Natural killer cell (primary cell): ENCODE results near the gene CGAS. TPM values are rescaled to one million over a fixed set of nuclear protein-coding genes. Genes with fewer than 3 reads are reported as not detected.

ENCODE experiments used
- ATAC-seq, 3 donors: fragments of 150-1000 bp in 2 of 3; fragments of 200-7000 bp in 1 of 3; cut with Tn5 transposase; 1 replicate in 1 of 3; 2 replicates in 2 of 3; pipeline ENCODE4 v1.10.0; 2021; ENCODE audit warnings: mild to moderate bottlenecking in 2 of 3, moderate library complexity in 2 of 3
- DNase-seq, 2 donors: peaks; one replicate each; pipeline versions ENCODE4 v3.0.0 to v3.0.0-alpha.2; 2013 to 2021; ENCODE audit warnings: mixed read lengths in 1 of 2
- H3K27ac ChIP-seq: one replicate; pipeline ENCODE4 v1.5.1; 2013; ENCODE audit warnings: mild to moderate bottlenecking, low read length
- H3K27me3 ChIP-seq: one replicate; pipeline ENCODE4 v1.6.1; 2013; ENCODE audit warnings: low read length; ENCODE audit not compliant: control insufficient read depth, insufficient read depth
- H3K36me3 ChIP-seq: one replicate; pipeline ENCODE4 v1.6.1; 2013; ENCODE audit warnings: low read length; ENCODE audit not compliant: control insufficient read depth, insufficient read depth
- H3K4me1 ChIP-seq: one replicate; pipeline ENCODE4 v1.6.1; 2013; ENCODE audit warnings: low read length; ENCODE audit not compliant: control insufficient read depth, insufficient read depth
- H3K4me3 ChIP-seq: one replicate; pipeline ENCODE4 v1.5.1; 2013; ENCODE audit warnings: low read length
- H3K9me3 ChIP-seq: one replicate; pipeline ENCODE4 v1.6.1; 2013; ENCODE audit warnings: low read length; ENCODE audit not compliant: control insufficient read depth, insufficient read depth
- H3K27ac Mint-ChIP-seq, 2 donors: one replicate each; pipeline ENCODE4 v1.8.0; 2022; ENCODE audit warnings: mild to moderate bottlenecking in 2 of 2, mixed read lengths in 2 of 2, moderate library complexity in 1 of 2
- H3K27me3 Mint-ChIP-seq, 2 donors: one replicate each; pipeline ENCODE4 v1.8.0; 2022; ENCODE audit warnings: low read depth in 2 of 2, mixed read lengths in 2 of 2
- H3K36me3 Mint-ChIP-seq: one replicate; pipeline ENCODE4 v1.8.0; 2022; ENCODE audit warnings: mixed read lengths
- H3K4me1 Mint-ChIP-seq, 2 donors: one replicate each; pipeline ENCODE4 v1.8.0; 2022; ENCODE audit warnings: mixed read lengths in 2 of 2
- H3K4me3 Mint-ChIP-seq: one replicate; pipeline ENCODE4 v1.8.0; 2022; ENCODE audit warnings: mild to moderate bottlenecking, moderate library complexity, mixed read lengths
- H3K9me3 Mint-ChIP-seq, 2 donors: one replicate each; pipeline ENCODE4 v1.8.0; 2022; ENCODE audit warnings: mixed read lengths in 2 of 2
- CTCF ChIP-seq: fragments of 200-600 bp; IDR thresholded peaks from one replicate; pipeline ENCODE4 v1.8.0; 2022; ENCODE audit warnings: antibody characterized with exemption
- WGBS: methylation state at CpG from one replicate; pipeline ENCODE4 v1.1.7; 2013; ENCODE audit warnings: missing lambda C conversion rate; ENCODE audit not compliant: insufficient coverage; 5-methylcytosine and 5-hydroxymethylcytosine counted together
- intact Hi-C: fragments of 100-400 bp; cut with micrococcal nuclease; formaldehyde crosslinking; loops from one replicate; pipeline ENCODE4 v1.14.2; 2022
- total RNA-seq, 4 donors: library from RNA; stranded (reverse); fragments of 120-200 nt in 1 of 4; gene quantifications; one replicate each; pipeline versions ENCODE4 v1.2.3 to v1.2.4, GENCODE V29; 2013 to 2022

Gene CGAS
- total RNA-seq: 10 to 100 TPM; 15.5 to 17.8 (median 16.6) TPM
- 15.6 TPM for total RNA-seq (2013)

GRCh38 chr6:73452107-73452461 lies at the start of gene CGAS:
Gene CGAS, minus strand, starts transcription at chr6:73452297. Its CDS starts 116 bp downstream, at chr6:73452181.
- DNase-seq (peak; percentile 64 to 90), ATAC-seq (peak; percentile 87 to 91 (median 90))
- Mint-ChIP-seq H3K27me3 (no peaks in the 10 kb centered on the region), H3K27ac (peak within 1 kb of the TSS; percentile 11 to 83), H3K4me1 (peaks cover 21 to 27% of the 10 kb centered on the region in 2 donors), H3K36me3 (no peaks in the 10 kb centered on the region), H3K9me3 (no peaks in the 10 kb centered on the region), H3K4me3 (peak within 1 kb of the TSS; percentile 91)
- intact Hi-C loops: loop anchor here (2.0 kb wide), 1 partner anchor 63 kb away; no protein-coding TSS in a partner anchor
- Histone ChIP-seq H3K4me3 (peak within 1 kb of the TSS; percentile 63), H3K27ac (peak within 1 kb of the TSS; percentile 68), H3K36me3 (no peaks in the 10 kb centered on the region), H3K4me1 (peaks cover 30% of the 10 kb centered on the region), H3K27me3 (no peaks in the 10 kb centered on the region), H3K9me3 (no peaks in the 10 kb centered on the region)
- TF ChIP-seq CTCF: no peak
- under 1% methylated on average over 23 of the region's 23 CpGs for WGBS

GRCh38 chr6:73497915-73498314 lies 45.8 kb upstream of the CGAS start:
- no peak for TF ChIP-seq CTCF
- ATAC-seq: no peak
- 95% methylated on average over 3 of the region's 3 CpGs for WGBS
- Mint-ChIP-seq H3K4me1 (no peaks in the 10 kb centered on the region), H3K27me3 (no peaks in the 10 kb centered on the region), H3K4me3 (no peak overlapping the region), H3K27ac (no peak overlapping the region), H3K36me3 (no peaks in the 10 kb centered on the region), H3K9me3 (no peaks in the 10 kb centered on the region)
- Histone ChIP-seq H3K36me3 (peaks cover 73% of the 10 kb centered on the region), H3K27me3 (no peaks in the 10 kb centered on the region), H3K4me1 (no peaks in the 10 kb centered on the region), H3K4me3 (no peak overlapping the region), H3K27ac (no peak overlapping the region), H3K9me3 (no peaks in the 10 kb centered on the region)
- intact Hi-C loops: no loop called here
- no peak for DNase-seq

GRCh38 chr6:73491377-73491776 lies 39.3 kb upstream of the CGAS start:
- Histone ChIP-seq H3K27ac (no peak overlapping the region), H3K27me3 (no peaks in the 10 kb centered on the region), H3K4me1 (no peaks in the 10 kb centered on the region), H3K4me3 (no peak overlapping the region), H3K9me3 (no peaks in the 10 kb centered on the region), H3K36me3 (peaks cover 63% of the 10 kb centered on the region)
- intact Hi-C loops: no loop called here
- Mint-ChIP-seq H3K27ac (no peak overlapping the region), H3K4me3 (no peak overlapping the region), H3K4me1 (peaks cover 0 to 9% of the 10 kb centered on the region in 2 donors), H3K36me3 (peaks cover 7% of the 10 kb centered on the region), H3K27me3 (no peaks in the 10 kb centered on the region), H3K9me3 (no peaks in the 10 kb centered on the region)
- ATAC-seq (no peak), DNase-seq (no peak)
- no peak for TF ChIP-seq CTCF

GRCh38 chr6:73487473-73487872 lies 35.4 kb upstream of the CGAS start:
- intact Hi-C loops: no loop called here
- H3K4me1 Mint-ChIP-seq: peaks cover 0 to 9% of the 10 kb centered on the region in 2 donors
- no peak for TF ChIP-seq CTCF
- no peak overlapping the region for H3K4me3 ChIP-seq
- no peak overlapping the region for H3K27ac Mint-ChIP-seq
- ATAC-seq (no peak), DNase-seq (no peak)
- H3K4me3 Mint-ChIP-seq: no peak overlapping the region
- H3K9me3 Mint-ChIP-seq: no peaks in the 10 kb centered on the region
- peaks cover 62% of the 10 kb centered on the region for H3K36me3 ChIP-seq
- H3K27ac ChIP-seq: no peak overlapping the region
- H3K36me3 Mint-ChIP-seq: peaks cover 13% of the 10 kb centered on the region
- H3K9me3 ChIP-seq: no peaks in the 10 kb centered on the region
- no peaks in the 10 kb centered on the region for H3K4me1 ChIP-seq
- H3K27me3 Mint-ChIP-seq: no peaks in the 10 kb centered on the region
- no peaks in the 10 kb centered on the region for H3K27me3 ChIP-seq
- WGBS: 91% methylated on average over 7 of the region's 7 CpGs
